ENCODE data around the gene PPP1R14C. TPM values are rescaled to one million over a fixed set of nuclear protein-coding genes. Genes with fewer than 3 reads are reported as not detected.

The PPP1R14C gene
- polyA plus RNA-seq, 3 donors = 21.7 to 30.5 (median 27.6) TPM

- no peak for DNase-seq (ENCODE audit: extremely low read depth in 1 of 11, low read depth in 9 of 11, low spot score in 4 of 11)
Measured at GRCh38 chr6:150297327-150298029, 154.6 kb downstream of the PPP1R14C start.

- DNase-seq (ENCODE audit: extremely low read depth in 1 of 11, low read depth in 9 of 11, low spot score in 4 of 11) = no peak
Measured at GRCh38 chr6:150298030-150298380, 155.2 kb downstream of the PPP1R14C start.

- DNase-seq (ENCODE audit: extremely low read depth in 1 of 11, low read depth in 9 of 11, low spot score in 4 of 11) = no peak
Measured at GRCh38 chr6:150298676-150299075, 155.8 kb downstream of the PPP1R14C start.

Other genes with a start within 250 kb of the PPP1R14C start
- gene RAET1E, start 244.9 kb upstream of the PPP1R14C start, polyA plus RNA-seq (ENCODE audit: insufficient read length in 3 of 3) = under 1 TPM; 0.20 to 0.50 (median 0.30) TPM
- 1 to 10 TPM; 1.2 to 1.7 (median 1.6) TPM for gene RAET1G, start 219.9 kb upstream of the PPP1R14C start, polyA plus RNA-seq (ENCODE audit: insufficient read length in 3 of 3)
- gene ULBP2, start 201.0 kb upstream of the PPP1R14C start, polyA plus RNA-seq (ENCODE audit: insufficient read length in 3 of 3) = 1 to 10 TPM in 1 of 3 donors, under 1 TPM in 2; 0.72 to 1.0 (median 0.75) TPM
- gene ULBP1, start 179.1 kb upstream of the PPP1R14C start, polyA plus RNA-seq (ENCODE audit: insufficient read length in 3 of 3) = 1 to 10 TPM; 1.6 to 2.1 (median 1.9) TPM
- under 1 TPM in 1 of 3 donors, not detected in 2; 0.23 TPM for gene RAET1L, start 117.5 kb upstream of the PPP1R14C start, polyA plus RNA-seq (ENCODE audit: insufficient read length in 3 of 3)
- gene ULBP3, start 73.9 kb upstream of the PPP1R14C start, polyA plus RNA-seq (ENCODE audit: insufficient read length in 3 of 3) = 10 to 100 TPM in 2 of 3 donors, 1 to 10 TPM in 1; 9.6 to 11.3 (median 10.8) TPM
- gene IYD, start 226.0 kb downstream of the PPP1R14C start, polyA plus RNA-seq (ENCODE audit: insufficient read length in 3 of 3) = 1 to 10 TPM; 4.0 to 8.2 (median 4.6) TPM